Kidney epithelial cell (primary cell): ENCODE results near the gene ZNF497. TPM values are rescaled to one million over a fixed set of nuclear protein-coding genes. Genes with fewer than 3 reads are reported as not detected.
"Not testable (repeated sequence)": the region's sequence is repeated elsewhere in the genome, so short reads cannot be mapped to it uniquely, and the experiment has no call there.

Experiments used
- DNase-seq: peaks from one replicate; pipeline ENCODE4 v3.0.0-alpha.2; 2010; ENCODE audit warnings: low read depth
- H3K27me3 ChIP-seq: 2 replicates; pipeline ENCODE4 v1.6.0; 2011; ENCODE audit warnings: low read length; ENCODE audit not compliant: control insufficient read depth, insufficient read depth
- H3K36me3 ChIP-seq: 2 replicates; pipeline ENCODE4 v1.5.1; 2011; ENCODE audit warnings: low read length; ENCODE audit not compliant: control insufficient read depth, insufficient read depth
- H3K4me3 ChIP-seq: 2 replicates; pipeline ENCODE4 v1.5.1; 2011; ENCODE audit warnings: low read depth, mild to moderate bottlenecking, control low read depth, low read length
- total RNA-seq: library from RNA; depleted of rRNA; stranded (reverse); fragments of >200 nt; gene quantifications from 2 replicates; pipeline ENCODE4 v1.2.3, GENCODE V29; 2015
- TF ChIP-seq, protein P1 (sequence below): IDR thresholded peaks from 2 replicates; pipeline ENCODE4 v1.5.1; 2011; ENCODE audit warnings: mild to moderate bottlenecking, moderate library complexity, low read length, control low read depth, inconsistent platforms; ENCODE audit not compliant: insufficient read depth, poor library complexity, severe bottlenecking

ZNF497 gene
- total RNA-seq, 1 donor from 2014 or later, result 0.58 TPM

DNA sequence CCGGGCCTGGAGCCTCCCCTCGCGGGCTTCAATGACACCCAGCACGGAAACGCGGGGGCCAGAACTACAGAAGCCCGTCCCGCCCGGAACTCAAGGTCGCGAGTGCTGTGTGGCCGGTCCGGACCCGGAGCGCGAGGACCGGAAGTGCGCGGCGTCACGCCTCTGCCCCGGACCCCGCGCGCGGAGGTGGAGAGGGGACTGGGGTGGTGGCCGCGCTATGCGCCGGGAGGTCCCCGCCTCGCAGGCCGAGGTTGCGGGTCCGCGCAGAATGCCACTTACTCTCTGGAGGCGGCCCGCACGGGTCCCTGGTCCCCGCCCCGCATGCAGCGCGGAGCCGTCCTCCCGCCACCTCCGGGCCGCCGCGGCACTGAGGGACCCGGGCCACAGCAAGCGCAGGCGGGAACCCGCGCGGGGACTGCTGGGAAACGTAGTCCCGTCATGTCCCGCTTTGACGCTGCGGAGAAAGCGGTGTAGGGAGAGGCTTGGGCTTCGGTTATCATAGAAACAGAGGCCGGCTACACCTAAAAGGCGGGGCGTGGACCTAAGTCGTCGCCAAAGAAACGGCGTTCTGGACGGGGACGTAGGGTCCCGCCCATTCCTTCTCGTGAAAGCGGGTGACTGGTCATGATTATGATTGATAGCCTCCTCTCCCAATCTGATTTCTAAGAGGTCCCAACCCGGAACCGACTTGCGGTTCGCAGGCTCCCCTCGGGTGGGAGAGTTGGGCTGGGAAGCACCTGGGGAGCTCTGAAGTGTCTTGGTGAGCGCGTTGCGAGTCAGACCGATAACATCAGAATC, 18.3 kb upstream of the ZNF497 start, which contains the start of gene ZNF837:
Gene ZNF837, minus strand, starts transcription at position 369 of the 798 bp plus-strand sequence. CDS start 11,698 bp downstream, outside the sequence.
- TF ChIP-seq, protein P1, sequence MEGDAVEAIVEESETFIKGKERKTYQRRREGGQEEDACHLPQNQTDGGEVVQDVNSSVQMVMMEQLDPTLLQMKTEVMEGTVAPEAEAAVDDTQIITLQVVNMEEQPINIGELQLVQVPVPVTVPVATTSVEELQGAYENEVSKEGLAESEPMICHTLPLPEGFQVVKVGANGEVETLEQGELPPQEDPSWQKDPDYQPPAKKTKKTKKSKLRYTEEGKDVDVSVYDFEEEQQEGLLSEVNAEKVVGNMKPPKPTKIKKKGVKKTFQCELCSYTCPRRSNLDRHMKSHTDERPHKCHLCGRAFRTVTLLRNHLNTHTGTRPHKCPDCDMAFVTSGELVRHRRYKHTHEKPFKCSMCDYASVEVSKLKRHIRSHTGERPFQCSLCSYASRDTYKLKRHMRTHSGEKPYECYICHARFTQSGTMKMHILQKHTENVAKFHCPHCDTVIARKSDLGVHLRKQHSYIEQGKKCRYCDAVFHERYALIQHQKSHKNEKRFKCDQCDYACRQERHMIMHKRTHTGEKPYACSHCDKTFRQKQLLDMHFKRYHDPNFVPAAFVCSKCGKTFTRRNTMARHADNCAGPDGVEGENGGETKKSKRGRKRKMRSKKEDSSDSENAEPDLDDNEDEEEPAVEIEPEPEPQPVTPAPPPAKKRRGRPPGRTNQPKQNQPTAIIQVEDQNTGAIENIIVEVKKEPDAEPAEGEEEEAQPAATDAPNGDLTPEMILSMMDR, result no peak
- no peaks in the 10 kb centered on the region for H3K27me3 ChIP-seq
- H3K36me3 ChIP-seq, result no peaks in the 10 kb centered on the region
- peak; percentile 100 for DNase-seq
- H3K4me3 ChIP-seq, result peak within 1 kb of the TSS; percentile 67

DNA sequence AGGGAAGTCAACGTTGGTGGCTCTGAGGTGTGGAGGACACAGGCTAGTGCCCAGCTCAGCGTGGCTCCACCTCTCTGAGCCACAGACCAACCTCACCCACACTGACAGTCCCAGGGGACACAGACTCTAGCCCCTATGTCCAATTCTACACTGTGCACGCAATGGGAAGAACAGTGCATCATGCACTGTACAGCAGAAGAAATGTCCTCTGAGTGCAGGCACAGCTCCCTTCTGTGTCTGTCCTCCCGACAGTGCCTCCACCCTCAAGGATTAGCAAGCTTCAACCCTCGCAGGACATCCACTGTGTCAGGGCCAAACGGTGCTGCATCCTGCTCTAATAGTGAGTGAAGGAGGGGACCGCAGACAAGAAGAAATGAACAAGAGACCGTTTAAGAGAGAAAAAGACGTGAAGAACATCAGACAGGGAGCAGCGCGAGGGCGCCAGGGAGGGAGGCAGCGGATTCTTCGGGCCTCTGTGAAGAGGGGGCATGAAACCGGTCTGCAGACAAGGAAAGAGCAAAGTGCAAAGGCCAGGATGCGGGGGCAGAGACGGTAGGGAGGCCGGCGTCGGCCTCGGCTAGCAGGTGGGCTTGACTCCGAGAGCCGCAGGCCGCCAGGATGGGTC, 17.6 kb upstream of the ZNF497 start:
- DNase-seq, result no peak
- Histone ChIP-seq H3K4me3 (peak overlapping the region; percentile 67), H3K27me3 (no peaks in the 10 kb centered on the region), H3K36me3 (no peaks in the 10 kb centered on the region)
- TF ChIP-seq, protein P1, result no peak

DNA sequence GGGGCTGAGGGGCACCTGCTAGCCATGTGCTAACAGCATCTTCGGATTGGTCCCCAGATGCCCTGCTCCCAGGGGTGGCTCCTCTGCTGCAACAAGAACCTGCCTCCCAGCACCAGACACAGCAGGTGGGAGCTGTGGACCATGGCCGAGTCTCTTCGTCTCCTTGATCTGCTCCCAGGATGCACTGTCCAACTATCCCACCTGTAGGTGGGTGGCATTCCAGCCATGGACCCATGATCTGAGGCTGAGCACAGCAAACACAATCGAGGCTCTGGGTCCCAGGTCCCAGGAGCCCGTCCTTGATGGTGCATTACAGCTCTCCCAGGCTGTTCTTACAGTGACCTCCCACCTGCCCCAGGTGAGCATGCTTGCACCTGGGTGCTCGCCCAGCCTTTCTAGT, 16.7 kb upstream of the ZNF497 start:
- DNase-seq, result no peak
- Histone ChIP-seq H3K36me3 (no peaks in the 10 kb centered on the region), H3K4me3 (no peak overlapping the region), H3K27me3 (no peaks in the 10 kb centered on the region)
- TF ChIP-seq, protein P1, result no peak

DNA sequence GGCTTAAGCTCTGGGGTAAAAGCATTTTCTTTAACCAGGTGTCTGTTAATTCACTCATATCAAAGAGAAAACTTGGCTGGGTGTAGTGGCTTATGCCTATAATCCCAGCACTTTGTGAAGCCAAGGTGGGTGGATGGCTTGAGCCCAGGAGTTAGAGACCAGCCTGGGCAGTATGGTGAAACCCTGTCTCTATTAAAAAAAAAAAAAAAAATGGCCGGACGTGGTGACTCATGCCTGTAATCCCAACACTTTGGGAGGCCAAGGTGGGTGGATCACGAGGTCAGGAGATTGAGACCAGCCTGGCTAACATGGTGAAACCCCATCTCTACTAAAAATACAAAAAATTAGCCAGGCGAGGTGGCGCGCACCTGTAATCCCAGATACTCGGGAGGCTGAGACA, 14.2 kb upstream of the ZNF497 start:
- H3K36me3 ChIP-seq, H3K27me3 ChIP-seq, DNase-seq, H3K4me3 ChIP-seq: not testable (repeated sequence)

DNA sequence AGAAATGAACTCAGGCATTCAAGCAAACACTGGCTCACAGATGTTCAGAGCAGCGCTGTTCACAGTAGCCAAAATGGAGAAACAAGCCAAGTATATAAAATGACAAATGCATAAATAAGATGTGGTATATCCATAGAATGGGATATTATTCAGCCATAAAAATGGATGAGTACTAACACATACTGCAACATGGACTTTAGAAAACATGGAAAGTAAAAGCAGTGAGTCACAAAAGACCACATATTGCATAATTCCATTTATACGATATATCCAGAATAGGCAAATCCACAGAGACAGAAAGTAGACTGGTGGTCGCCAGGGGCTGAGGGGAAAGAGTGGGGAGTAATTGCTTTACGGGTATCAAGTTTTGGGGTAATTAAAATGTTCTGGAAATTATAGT, 11.6 kb upstream of the ZNF497 start:
- TF ChIP-seq, protein P1, result no peak
- Histone ChIP-seq H3K36me3 (no peaks in the 10 kb centered on the region), H3K27me3 (no peaks in the 10 kb centered on the region), H3K4me3 (no peak overlapping the region)
- no peak for DNase-seq

DNA sequence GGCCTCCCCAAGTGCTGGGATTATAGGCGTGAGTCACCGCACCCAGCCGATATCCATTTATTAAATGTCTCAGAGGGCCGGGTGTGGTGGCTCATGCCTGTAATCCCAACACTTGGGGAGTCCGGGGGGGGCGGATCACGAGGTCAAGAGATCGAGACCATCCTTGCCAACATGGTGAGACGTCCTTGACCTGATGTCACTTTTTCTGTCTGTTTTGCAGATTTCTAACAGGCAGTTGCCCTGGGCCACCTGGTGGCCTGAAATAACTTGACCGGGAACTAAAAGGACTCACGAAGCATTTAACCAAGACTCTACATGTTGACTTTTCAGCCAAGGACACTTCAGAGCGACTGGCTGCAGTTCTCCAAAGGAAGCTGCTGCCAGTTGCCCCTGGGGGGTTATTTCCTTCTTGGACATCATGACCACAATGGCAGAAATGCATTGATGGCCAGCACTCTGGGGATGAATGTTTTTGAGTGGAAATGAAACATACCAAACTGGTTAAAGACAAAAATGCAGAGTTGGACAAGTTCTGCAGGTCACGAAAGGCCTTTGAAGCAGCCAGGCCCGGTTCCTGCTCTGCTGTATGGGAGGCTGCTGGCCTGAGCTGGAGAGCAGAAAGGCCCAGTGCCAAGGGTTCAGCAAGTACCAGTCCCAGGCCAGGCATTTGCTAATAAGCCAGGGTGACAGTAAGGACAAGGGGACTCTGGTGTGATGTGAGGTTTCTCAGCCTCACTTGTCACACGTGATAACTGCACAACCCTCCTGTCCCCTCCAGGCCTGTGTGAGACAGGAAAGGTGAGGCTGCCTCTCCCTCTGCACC, 10.0 kb upstream of the ZNF497 start:
- no peaks in the 10 kb centered on the region for H3K27me3 ChIP-seq
- no peak for DNase-seq
- no peak overlapping the region for H3K4me3 ChIP-seq
- H3K36me3 ChIP-seq, result no peaks in the 10 kb centered on the region
- TF ChIP-seq, protein P1, result no peak
